B cell (primary cell): ENCODE measurements around the gene PAMR1.

Experiments used
- CTCF ChIP-seq: fragments of 200-600 bp; IDR thresholded peaks from one replicate; pipeline ENCODE4 v1.8.0; 2022; ENCODE audit warnings: antibody characterized with exemption, mild to moderate bottlenecking
- EZH2 ChIP-seq: IDR thresholded peaks from 2 replicates; pipeline ENCODE4 v1.6.1; 2012; ENCODE audit warnings: borderline replicate concordance, low read depth, mild to moderate bottlenecking, moderate library complexity, low read length; ENCODE audit not compliant: insufficient read depth, poor library complexity, severe bottlenecking

- TF ChIP-seq CTCF (no peak), EZH2 (no peak)
Observed at GRCh38 chr11:35458846-35459245, 66.6 kb downstream of the PAMR1 start.
